ENCODE results near the gene PRAMEF14.
"Not testable (repeated sequence)": the region's sequence is repeated elsewhere in the genome, so short reads cannot be mapped to it uniquely, and the experiment has no call there.

DNA sequence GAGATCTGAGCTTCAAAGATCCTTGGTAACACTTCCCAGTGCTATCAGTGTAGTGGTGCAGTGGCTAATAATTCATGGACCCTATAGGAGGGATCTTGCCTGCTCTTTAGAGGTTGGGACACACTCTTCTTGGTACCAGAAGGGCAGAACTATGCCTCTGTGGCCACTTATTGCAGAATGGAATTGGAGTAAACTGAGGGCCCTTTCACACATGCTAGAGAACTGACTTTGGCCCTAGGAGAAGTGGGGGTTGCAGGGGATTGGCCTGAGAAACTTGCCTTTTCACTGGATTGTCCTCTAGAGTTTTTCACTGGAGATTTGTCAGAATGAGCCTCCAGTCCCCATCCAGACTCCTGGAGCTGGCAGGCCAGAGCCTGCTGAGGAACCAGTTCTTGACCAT lies 42.4 kb upstream of the PRAMEF14 start, which contains the start of gene PRAMEF17:
- TF ChIP-seq, protein P1, sequence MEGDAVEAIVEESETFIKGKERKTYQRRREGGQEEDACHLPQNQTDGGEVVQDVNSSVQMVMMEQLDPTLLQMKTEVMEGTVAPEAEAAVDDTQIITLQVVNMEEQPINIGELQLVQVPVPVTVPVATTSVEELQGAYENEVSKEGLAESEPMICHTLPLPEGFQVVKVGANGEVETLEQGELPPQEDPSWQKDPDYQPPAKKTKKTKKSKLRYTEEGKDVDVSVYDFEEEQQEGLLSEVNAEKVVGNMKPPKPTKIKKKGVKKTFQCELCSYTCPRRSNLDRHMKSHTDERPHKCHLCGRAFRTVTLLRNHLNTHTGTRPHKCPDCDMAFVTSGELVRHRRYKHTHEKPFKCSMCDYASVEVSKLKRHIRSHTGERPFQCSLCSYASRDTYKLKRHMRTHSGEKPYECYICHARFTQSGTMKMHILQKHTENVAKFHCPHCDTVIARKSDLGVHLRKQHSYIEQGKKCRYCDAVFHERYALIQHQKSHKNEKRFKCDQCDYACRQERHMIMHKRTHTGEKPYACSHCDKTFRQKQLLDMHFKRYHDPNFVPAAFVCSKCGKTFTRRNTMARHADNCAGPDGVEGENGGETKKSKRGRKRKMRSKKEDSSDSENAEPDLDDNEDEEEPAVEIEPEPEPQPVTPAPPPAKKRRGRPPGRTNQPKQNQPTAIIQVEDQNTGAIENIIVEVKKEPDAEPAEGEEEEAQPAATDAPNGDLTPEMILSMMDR (IDR thresholded peaks at IDR 0.05; ENCODE audit: low read depth, low read length, missing input control): not testable (repeated sequence)
- not testable (repeated sequence) for TF ChIP-seq SP1 (IDR thresholded peaks at IDR 0.05); EGR1 (IDR thresholded peaks at IDR 0.05; ENCODE audit: low read depth in 2 of 2); JUND (IDR thresholded peaks at IDR 0.05); YY1 (IDR thresholded peaks at IDR 0.05)
- TF ChIP-seq, protein P2, sequence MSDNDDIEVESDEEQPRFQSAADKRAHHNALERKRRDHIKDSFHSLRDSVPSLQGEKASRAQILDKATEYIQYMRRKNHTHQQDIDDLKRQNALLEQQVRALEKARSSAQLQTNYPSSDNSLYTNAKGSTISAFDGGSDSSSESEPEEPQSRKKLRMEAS (IDR thresholded peaks at IDR 0.05): not testable (repeated sequence)
- TF ChIP-seq, protein P3, sequence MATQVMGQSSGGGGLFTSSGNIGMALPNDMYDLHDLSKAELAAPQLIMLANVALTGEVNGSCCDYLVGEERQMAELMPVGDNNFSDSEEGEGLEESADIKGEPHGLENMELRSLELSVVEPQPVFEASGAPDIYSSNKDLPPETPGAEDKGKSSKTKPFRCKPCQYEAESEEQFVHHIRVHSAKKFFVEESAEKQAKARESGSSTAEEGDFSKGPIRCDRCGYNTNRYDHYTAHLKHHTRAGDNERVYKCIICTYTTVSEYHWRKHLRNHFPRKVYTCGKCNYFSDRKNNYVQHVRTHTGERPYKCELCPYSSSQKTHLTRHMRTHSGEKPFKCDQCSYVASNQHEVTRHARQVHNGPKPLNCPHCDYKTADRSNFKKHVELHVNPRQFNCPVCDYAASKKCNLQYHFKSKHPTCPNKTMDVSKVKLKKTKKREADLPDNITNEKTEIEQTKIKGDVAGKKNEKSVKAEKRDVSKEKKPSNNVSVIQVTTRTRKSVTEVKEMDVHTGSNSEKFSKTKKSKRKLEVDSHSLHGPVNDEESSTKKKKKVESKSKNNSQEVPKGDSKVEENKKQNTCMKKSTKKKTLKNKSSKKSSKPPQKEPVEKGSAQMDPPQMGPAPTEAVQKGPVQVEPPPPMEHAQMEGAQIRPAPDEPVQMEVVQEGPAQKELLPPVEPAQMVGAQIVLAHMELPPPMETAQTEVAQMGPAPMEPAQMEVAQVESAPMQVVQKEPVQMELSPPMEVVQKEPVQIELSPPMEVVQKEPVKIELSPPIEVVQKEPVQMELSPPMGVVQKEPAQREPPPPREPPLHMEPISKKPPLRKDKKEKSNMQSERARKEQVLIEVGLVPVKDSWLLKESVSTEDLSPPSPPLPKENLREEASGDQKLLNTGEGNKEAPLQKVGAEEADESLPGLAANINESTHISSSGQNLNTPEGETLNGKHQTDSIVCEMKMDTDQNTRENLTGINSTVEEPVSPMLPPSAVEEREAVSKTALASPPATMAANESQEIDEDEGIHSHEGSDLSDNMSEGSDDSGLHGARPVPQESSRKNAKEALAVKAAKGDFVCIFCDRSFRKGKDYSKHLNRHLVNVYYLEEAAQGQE (IDR thresholded peaks at IDR 0.05): not testable (repeated sequence)

All from liver (tissue), 3 donors.